IMR-90 (cell line): ENCODE measurements around the gene KCNH4. TPM values are rescaled to one million over a fixed set of nuclear protein-coding genes. Genes with fewer than 3 reads are reported as not detected.

ENCODE experiments used
- ATAC-seq: fragments of 200-7000 bp; cut with Tn5 transposase; 2 replicates; pipeline ENCODE4 v1.9.1; 2020; ENCODE audit warnings: low read depth, mild to moderate bottlenecking, moderate library complexity
- BruUV-seq: library from RNA; stranded (reverse); fragments of 400-500 nt; replicated peaks from 2 replicates; lab custom pipeline; 2021; lab: Mats Ljungman, UMichigan
- CTCF ChIA-PET: fragments of 300-600 bp; formaldehyde crosslinking; extraction: SDS; loops from one replicate; lab custom pipeline; 2021; ENCODE audit warnings: antibody characterized with exemption; lab: Yijun Ruan, JAX
- POLR2A ChIA-PET: fragments of 300-600 bp; sonication (Branson Sonifier 250); formaldehyde crosslinking; loops from one replicate; lab custom pipeline; 2022; ENCODE audit warnings: antibody characterized with exemption; ENCODE audit not compliant: unreplicated experiment; lab: Charles Lee
- DNase-seq: peaks from one replicate; pipeline ENCODE4 v3.0.0; 2013
- H2AFZ ChIP-seq: replicated peaks from 2 replicates; pipeline ENCODE3; 2013; ENCODE audit warnings: low read length, mild to moderate bottlenecking; ENCODE audit not compliant: poor library complexity
- H2AK5ac ChIP-seq: 2 replicates; pipeline ENCODE4 v1.6.1; 2013; ENCODE audit warnings: low read depth, low read length, inconsistent platforms
- H2AK9ac ChIP-seq: replicated peaks from 2 replicates; pipeline ENCODE3; 2013; ENCODE audit warnings: mild to moderate bottlenecking, low read depth, low read length, moderate library complexity; ENCODE audit not compliant: poor library complexity
- H2BK120ac ChIP-seq: 2 replicates; pipeline ENCODE4 v1.6.1; 2013; ENCODE audit warnings: low read depth, low read length, inconsistent platforms
- H2BK15ac ChIP-seq: 3 replicates; pipeline ENCODE4 v1.6.1; 2013; ENCODE audit warnings: low read depth, low read length, inconsistent platforms
- H2BK20ac ChIP-seq: 2 replicates; pipeline ENCODE4 v1.6.1; 2013; ENCODE audit warnings: low read depth, mild to moderate bottlenecking, inconsistent platforms, low read length, moderate library complexity
- H2BK5ac ChIP-seq: 2 replicates; pipeline ENCODE4 v1.6.1; 2013; ENCODE audit warnings: mild to moderate bottlenecking, low read depth, low read length, inconsistent platforms; ENCODE audit not compliant: poor library complexity, severe bottlenecking
- H3K14ac ChIP-seq: replicated peaks from 2 replicates; pipeline ENCODE4 v1.6.1; 2013; ENCODE audit warnings: low read depth, low read length, inconsistent platforms
- H3K18ac ChIP-seq: 2 replicates; pipeline ENCODE4 v1.6.1; 2013; ENCODE audit warnings: low read depth, low read length, control low read depth
- H3K23ac ChIP-seq: 2 replicates; pipeline ENCODE4 v1.6.1; 2013; ENCODE audit warnings: low read depth, low read length, inconsistent platforms
- H3K27ac ChIP-seq: 2 replicates; pipeline ENCODE4 v1.5.1; 2013; ENCODE audit warnings: mild to moderate bottlenecking, control low read depth, low read length; ENCODE audit not compliant: insufficient read depth
- H3K27me3 ChIP-seq: 2 replicates; pipeline ENCODE4 v1.6.1; 2013; ENCODE audit warnings: low read length; ENCODE audit not compliant: control insufficient read depth, insufficient read depth
- H3K36me3 ChIP-seq: 2 replicates; pipeline ENCODE4 v1.6.1; 2013; ENCODE audit warnings: low read length, mixed read lengths; ENCODE audit not compliant: control insufficient read depth, insufficient read depth
- H3K4ac ChIP-seq: 2 replicates; pipeline ENCODE4 v1.6.1; 2013; ENCODE audit warnings: low read depth, low read length, inconsistent platforms
- H3K4me1 ChIP-seq: 2 replicates; pipeline ENCODE4 v1.6.1; 2013; ENCODE audit warnings: low read length, mixed read lengths; ENCODE audit not compliant: control insufficient read depth, insufficient read depth
- H3K4me2 ChIP-seq: 2 replicates; pipeline ENCODE4 v1.6.1; 2013; ENCODE audit warnings: low read depth, mild to moderate bottlenecking, control low read depth, low read length, moderate library complexity
- H3K4me3 ChIP-seq: 2 replicates; pipeline ENCODE4 v1.5.1; 2013; ENCODE audit warnings: low read depth, mild to moderate bottlenecking, control low read depth, low read length, moderate library complexity; ENCODE audit not compliant: insufficient read depth
- H3K56ac ChIP-seq: 2 replicates; pipeline ENCODE4 v1.6.1; 2013; ENCODE audit warnings: low read length, inconsistent platforms; ENCODE audit not compliant: insufficient read depth; ENCODE audit errors: extremely low read depth
- H3K79me1 ChIP-seq, 2 experiments: 2 replicates each; pipeline ENCODE4 v1.6.1; 2013; ENCODE audit warnings: low read length in 2 of 2, inconsistent platforms in 1 of 2, low read depth in 1 of 2
- H3K9ac ChIP-seq: 2 replicates; pipeline ENCODE4 v1.6.1; 2013; ENCODE audit warnings: low read depth, low read length, control low read depth
- H3K9me1 ChIP-seq: 2 replicates; pipeline ENCODE4 v1.6.1; 2013; ENCODE audit warnings: low read length, inconsistent platforms; ENCODE audit not compliant: insufficient read depth
- H3K9me3 ChIP-seq: 2 replicates; pipeline ENCODE4 v1.6.1; 2013; ENCODE audit warnings: low read length; ENCODE audit not compliant: control insufficient read depth, insufficient read depth
- H4K20me1 ChIP-seq: 2 replicates; pipeline ENCODE4 v1.6.1; 2013; ENCODE audit warnings: low read length, inconsistent platforms; ENCODE audit not compliant: insufficient read depth
- H4K5ac ChIP-seq: 2 replicates; pipeline ENCODE4 v1.6.1; 2013; ENCODE audit warnings: mild to moderate bottlenecking, low read depth, low read length, control low read depth
- H4K8ac ChIP-seq, 2 experiments: 2 replicates each; pipeline ENCODE4 v1.6.1; 2013; ENCODE audit warnings: low read depth in 2 of 2, low read length in 2 of 2, control low read depth in 1 of 2, inconsistent platforms in 1 of 2
- H4K91ac ChIP-seq: 2 replicates; pipeline ENCODE4 v1.6.1; 2013; ENCODE audit warnings: low read depth, low read length, inconsistent platforms; ENCODE audit not compliant: insufficient read depth
- BHLHE40 ChIP-seq: fragments of 150-350 bp; IDR thresholded peaks from 2 replicates; pipeline ENCODE4 v1.6.1; 2016; ENCODE audit warnings: mild to moderate bottlenecking, low read depth, low read length
- MAFK ChIP-seq: IDR thresholded peaks from 2 replicates; pipeline ENCODE4 v1.6.1; 2012; ENCODE audit warnings: low read depth, low read length, improper control_type of control experiment
- RAD21 ChIP-seq: IDR thresholded peaks from 2 replicates; pipeline ENCODE4 v1.6.1; 2012; ENCODE audit warnings: low read length, improper control_type of control experiment
- USF2 ChIP-seq: fragments of 150-350 bp; IDR thresholded peaks from 2 replicates; pipeline ENCODE4 v1.6.1; 2017; ENCODE audit warnings: mild to moderate bottlenecking, antibody characterized with exemption, low read length, low read depth
- whole genome bisulfite sequencing, 2 experiments: methylation state at CpG; one replicate each; pipeline versions ENCODE4 v1.1.5 to v1.1.7; 2013; ENCODE audit warnings: missing lambda C conversion rate in 2 of 2; ENCODE audit not compliant: insufficient read length in 1 of 2; ENCODE audit errors: extremely low coverage in 2 of 2; 5-methylcytosine and 5-hydroxymethylcytosine counted together
- dilution Hi-C: fragments of 300-500 bp; cut with HindIII; formaldehyde crosslinking; loops from one replicate; pipeline ENCODE4 v1.14.3; 2018; ENCODE audit warnings: low sequenced_read_pairs; ENCODE audit not compliant: unreplicated experiment
- in situ Hi-C: fragments of 300-500 bp; cut with MboI; formaldehyde crosslinking; loops from 3 replicates; pipeline ENCODE4 v1.14.3; 2019; ENCODE audit warnings: low sequenced_read_pairs, inconsistent platforms, mixed read lengths
- intact Hi-C: fragments of 100-400 bp; cut with micrococcal nuclease; formaldehyde crosslinking; loops from 2 replicates; pipeline ENCODE4 v1.10.0; 2022
- polyA plus RNA-seq, 3 experiments: library from polyadenylated mRNA; depleted of rRNA; stranded (reverse); fragments of >200 nt; gene quantifications; 2 replicates each; pipeline ENCODE4 v1.2.3, GENCODE V29; 2012; ENCODE audit warnings: low replicate concordance in 1 of 3
- total RNA-seq: library from RNA; depleted of rRNA; stranded (reverse); fragments of >200 nt; gene quantifications from 2 replicates; pipeline ENCODE4 v1.2.3, GENCODE V29; 2012

KCNH4 gene
- total and polyA plus RNA-seq, 2 of the 4 experiments (the other 2 are of a cell fraction): 0.03 TPM; not detected in 1

DNA sequence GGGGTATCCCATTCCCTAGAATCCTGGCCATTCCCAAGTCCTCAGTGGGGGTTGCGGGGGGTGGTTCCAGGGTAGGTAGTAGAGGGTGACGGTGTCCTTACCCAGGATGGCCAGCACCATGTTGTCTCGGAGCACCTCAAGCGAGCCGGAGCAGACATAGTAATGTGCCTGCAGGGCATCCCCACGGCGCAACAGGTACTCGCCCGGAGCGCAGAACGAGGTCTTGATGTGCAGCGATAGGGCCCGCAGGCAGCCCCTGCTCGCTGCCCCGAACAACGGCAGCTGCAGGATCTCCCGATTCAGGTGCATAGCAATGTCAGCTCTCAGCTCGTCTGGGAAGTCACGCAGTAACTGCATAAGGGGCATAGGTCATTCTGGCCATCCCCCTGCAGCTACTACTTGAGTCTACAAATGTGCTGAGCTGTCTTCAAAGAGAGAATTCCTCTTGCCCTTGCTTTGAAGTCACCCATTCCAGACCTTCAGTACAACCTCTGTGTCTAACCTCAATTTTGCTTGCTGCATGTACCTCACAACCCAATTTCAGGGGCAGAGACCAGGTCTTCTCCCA is 14.7 kb downstream of the KCNH4 start:
- Histone ChIP-seq H2BK5ac (no peak overlapping the region), H3K4me2 (no peak overlapping the region), H3K27ac (no peak overlapping the region), H2BK15ac (no peak overlapping the region), H3K9me3 (no peaks in the 10 kb centered on the region), H3K9ac (no peak overlapping the region), H4K20me1 (no peaks in the 10 kb centered on the region), H4K5ac (no peak overlapping the region), H3K36me3 (no peaks in the 10 kb centered on the region), H3K4ac (no peak overlapping the region), H3K18ac (no peak overlapping the region), H3K4me1 (no peaks in the 10 kb centered on the region), H3K23ac (no peak overlapping the region), H2BK20ac (no peak overlapping the region), H3K14ac (no peak overlapping the region), H4K8ac (no peak overlapping the region), H3K4me3 (no peak overlapping the region), H3K56ac (no peak overlapping the region), H4K91ac (no peak overlapping the region), H3K79me1 (no peaks in the 10 kb centered on the region), H2AK9ac (no peak overlapping the region), H3K9me1 (0 out of 2 replicates have a peak, but pooled peaks cover 3% of the 10 kb centered on the region), H2AK5ac (no peak overlapping the region), H2BK120ac (no peak overlapping the region), H3K27me3 (peaks cover 19% of the 10 kb centered on the region), H2AFZ (no peak overlapping the region)
- dilution Hi-C loops (no loop called here), in situ Hi-C loops (no loop called here), intact Hi-C loops (no loop called here)
- DNase-seq (no peak), ATAC-seq (no peak)
- BruUV-seq: no TSS peak
- TF ChIP-seq BHLHE40 (no peak), MAFK (no peak), USF2 (no peak), RAD21 (no peak)
- POLR2A ChIA-PET: no interaction called here
- 88% methylated on average over 15 of the region's 19 CpGs; no CpG with 5 or more reads in 1 of the 2 experiments for WGBS, 2 experiments
- CTCF ChIA-PET: no interaction called here
